ENCODE results near the gene DROSHA. TPM values are rescaled to one million over a fixed set of nuclear protein-coding genes. Genes with fewer than 3 reads are reported as not detected.

Gene DROSHA
- total RNA-seq, 1 donor from 2014 or later: 50.1 TPM

DNA sequence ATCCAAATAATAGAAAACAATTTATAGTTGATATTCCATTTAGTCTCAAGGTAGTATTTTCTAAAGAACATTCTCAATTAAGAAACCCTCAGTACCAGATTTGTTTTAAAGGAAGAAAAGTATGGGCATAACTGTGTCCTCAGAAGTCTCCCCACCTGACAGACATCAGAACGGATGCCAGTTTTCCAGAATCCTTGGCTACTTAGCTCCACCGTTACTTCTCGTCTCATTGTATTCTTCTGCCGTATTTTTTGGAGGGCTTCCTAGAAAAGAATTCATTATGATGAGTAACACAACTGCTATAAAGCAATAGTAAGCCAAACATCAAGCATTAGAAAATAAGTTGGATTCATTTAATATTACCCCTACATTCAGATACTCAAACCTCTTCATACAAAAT is 67.8 kb downstream of the DROSHA start:
- DNase-seq (ENCODE audit: low read depth): no peak
- Histone ChIP-seq H3K27me3 (ENCODE audit: control insufficient read depth, insufficient read depth, low read length) (no peaks in the 10 kb centered on the region), H3K36me3 (ENCODE audit: control insufficient read depth, insufficient read depth, low read length) (peaks cover 1% of the 10 kb centered on the region), H3K4me3 (ENCODE audit: low read depth, low read length) (no peak overlapping the region)
- TF ChIP-seq, protein P1, sequence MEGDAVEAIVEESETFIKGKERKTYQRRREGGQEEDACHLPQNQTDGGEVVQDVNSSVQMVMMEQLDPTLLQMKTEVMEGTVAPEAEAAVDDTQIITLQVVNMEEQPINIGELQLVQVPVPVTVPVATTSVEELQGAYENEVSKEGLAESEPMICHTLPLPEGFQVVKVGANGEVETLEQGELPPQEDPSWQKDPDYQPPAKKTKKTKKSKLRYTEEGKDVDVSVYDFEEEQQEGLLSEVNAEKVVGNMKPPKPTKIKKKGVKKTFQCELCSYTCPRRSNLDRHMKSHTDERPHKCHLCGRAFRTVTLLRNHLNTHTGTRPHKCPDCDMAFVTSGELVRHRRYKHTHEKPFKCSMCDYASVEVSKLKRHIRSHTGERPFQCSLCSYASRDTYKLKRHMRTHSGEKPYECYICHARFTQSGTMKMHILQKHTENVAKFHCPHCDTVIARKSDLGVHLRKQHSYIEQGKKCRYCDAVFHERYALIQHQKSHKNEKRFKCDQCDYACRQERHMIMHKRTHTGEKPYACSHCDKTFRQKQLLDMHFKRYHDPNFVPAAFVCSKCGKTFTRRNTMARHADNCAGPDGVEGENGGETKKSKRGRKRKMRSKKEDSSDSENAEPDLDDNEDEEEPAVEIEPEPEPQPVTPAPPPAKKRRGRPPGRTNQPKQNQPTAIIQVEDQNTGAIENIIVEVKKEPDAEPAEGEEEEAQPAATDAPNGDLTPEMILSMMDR (IDR thresholded peaks at IDR 0.05; ENCODE audit: insufficient read depth, low read length, poor library complexity, severe bottlenecking): no peak

DNA sequence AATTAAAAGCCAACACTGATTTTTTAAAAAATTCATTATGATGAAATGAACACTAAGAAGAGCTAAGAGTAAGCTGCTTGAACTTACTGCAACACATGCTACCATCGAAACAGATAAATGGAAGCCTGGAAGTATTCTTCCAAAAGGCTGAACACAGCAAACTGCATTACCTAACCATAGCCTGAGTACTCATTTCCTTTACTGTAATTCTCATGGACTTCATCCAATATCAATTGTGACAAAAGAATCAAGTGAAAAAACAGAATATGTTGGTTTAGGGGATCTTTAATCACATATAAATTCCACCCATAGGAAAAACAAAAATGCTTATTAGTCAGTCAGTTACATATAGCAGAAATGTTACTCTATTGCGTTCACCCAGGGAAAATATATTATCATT is 68.5 kb downstream of the DROSHA start:
- H3K4me3 ChIP-seq (ENCODE audit: low read depth, low read length): no peak overlapping the region
- no peaks in the 10 kb centered on the region for H3K27me3 ChIP-seq (ENCODE audit: control insufficient read depth, insufficient read depth, low read length)
- H3K36me3 ChIP-seq (ENCODE audit: control insufficient read depth, insufficient read depth, low read length): peaks cover 1% of the 10 kb centered on the region
- TF ChIP-seq, protein P1 (IDR thresholded peaks at IDR 0.05; ENCODE audit: insufficient read depth, low read length, poor library complexity, severe bottlenecking): no peak
- DNase-seq (ENCODE audit: low read depth): no peak

DNA sequence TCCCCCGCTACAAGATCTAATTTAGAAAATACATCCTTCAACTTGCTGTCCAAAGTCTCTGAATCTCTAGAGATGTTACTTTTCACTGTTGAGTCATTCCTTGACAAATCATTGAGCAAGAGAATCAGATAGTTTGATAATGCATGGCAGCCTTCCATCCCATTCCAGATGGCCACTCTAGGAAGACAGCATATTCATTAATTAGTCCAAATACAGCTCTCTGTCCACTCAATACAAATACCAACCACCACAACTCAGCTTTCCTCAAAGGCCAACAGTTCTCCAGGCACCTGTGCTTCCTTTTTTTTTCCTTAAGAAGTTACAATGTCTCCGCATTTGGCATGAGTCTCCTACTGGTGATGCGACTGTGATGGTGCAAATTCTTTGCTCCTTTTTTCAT is 72.3 kb downstream of the DROSHA start:
- Histone ChIP-seq H3K27me3 (ENCODE audit: control insufficient read depth, insufficient read depth, low read length) (no peaks in the 10 kb centered on the region), H3K4me3 (ENCODE audit: low read depth, low read length) (no peak overlapping the region), H3K36me3 (ENCODE audit: control insufficient read depth, insufficient read depth, low read length) (peaks cover 1% of the 10 kb centered on the region)
- TF ChIP-seq, protein P1 (IDR thresholded peaks at IDR 0.05; ENCODE audit: insufficient read depth, low read length, poor library complexity, severe bottlenecking): no peak
- DNase-seq (ENCODE audit: low read depth): no peak

DNA sequence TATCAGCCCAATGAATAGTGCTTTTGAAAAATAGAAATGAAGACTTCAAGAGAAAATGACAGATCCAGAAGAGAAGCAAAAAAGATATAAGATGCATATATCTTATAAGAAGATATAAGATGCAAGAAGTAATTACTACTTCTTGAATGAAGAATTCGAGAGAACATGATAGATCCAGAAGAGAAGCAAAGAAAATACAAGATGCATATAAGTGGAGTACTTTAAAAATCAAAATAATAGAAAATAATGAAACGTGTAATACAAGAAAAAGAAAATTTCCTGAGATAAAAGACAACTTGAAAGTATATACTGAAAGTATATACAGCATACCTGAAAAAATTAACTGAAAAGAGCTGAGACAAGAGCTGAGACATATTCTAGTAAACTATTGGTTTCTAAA is 76.7 kb downstream of the DROSHA start:
- H3K36me3 ChIP-seq (ENCODE audit: control insufficient read depth, insufficient read depth, low read length): no peaks in the 10 kb centered on the region
- H3K4me3 ChIP-seq (ENCODE audit: low read depth, low read length): no peak overlapping the region
- TF ChIP-seq, protein P1 (IDR thresholded peaks at IDR 0.05; ENCODE audit: insufficient read depth, low read length, poor library complexity, severe bottlenecking): no peak
- H3K27me3 ChIP-seq (ENCODE audit: control insufficient read depth, insufficient read depth, low read length): no peaks in the 10 kb centered on the region
- DNase-seq (ENCODE audit: low read depth): no peak

DNA sequence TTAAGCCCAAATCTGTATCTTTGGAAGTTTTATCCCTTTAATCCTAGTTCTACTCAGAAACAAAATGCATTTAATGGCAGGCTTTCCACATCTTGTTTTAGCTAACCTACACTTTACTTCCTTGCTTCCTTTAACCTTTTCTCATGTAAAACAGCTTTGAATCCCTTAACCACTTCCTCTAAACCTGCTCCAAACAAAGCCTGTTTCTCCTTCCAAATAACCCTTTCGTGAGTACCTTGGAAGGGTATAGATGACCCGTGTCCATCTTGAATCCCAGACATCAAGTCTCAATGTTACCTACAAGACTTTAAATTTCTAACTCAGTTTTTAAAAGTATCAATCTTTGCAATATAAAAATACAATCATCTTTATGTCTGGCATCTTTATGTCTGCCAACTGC is 78.4 kb downstream of the DROSHA start:
- TF ChIP-seq, protein P1 (IDR thresholded peaks at IDR 0.05; ENCODE audit: insufficient read depth, low read length, poor library complexity, severe bottlenecking): no peak
- no peak overlapping the region for H3K4me3 ChIP-seq (ENCODE audit: low read depth, low read length)
- H3K36me3 ChIP-seq (ENCODE audit: control insufficient read depth, insufficient read depth, low read length): no peaks in the 10 kb centered on the region
- no peaks in the 10 kb centered on the region for H3K27me3 ChIP-seq (ENCODE audit: control insufficient read depth, insufficient read depth, low read length)
- DNase-seq (ENCODE audit: low read depth): no peak

DNA sequence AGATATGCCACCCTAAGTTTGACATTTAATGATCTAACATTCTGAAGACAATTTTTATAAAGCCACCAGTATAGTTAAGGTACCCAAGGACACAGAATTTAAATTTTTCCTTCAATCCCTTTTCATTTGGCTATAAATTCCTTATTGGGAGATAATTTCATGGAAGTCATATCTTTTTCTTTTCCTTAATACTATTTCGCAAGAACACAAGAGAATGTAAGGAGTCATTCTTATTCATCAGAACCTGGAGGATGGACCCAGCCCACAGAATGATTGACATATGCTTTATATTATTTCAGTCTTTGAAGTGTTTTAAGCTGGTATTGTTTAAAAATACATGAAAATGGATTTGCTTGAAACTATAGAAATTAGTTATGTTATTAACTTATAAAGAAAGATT is 79.6 kb downstream of the DROSHA start:
- no peaks in the 10 kb centered on the region for H3K36me3 ChIP-seq (ENCODE audit: control insufficient read depth, insufficient read depth, low read length)

More for the DNA sequence above, 79.6 kb downstream of the DROSHA start:
- Histone ChIP-seq H3K4me3 (ENCODE audit: low read depth, low read length) (no peak overlapping the region), H3K27me3 (ENCODE audit: control insufficient read depth, insufficient read depth, low read length) (no peaks in the 10 kb centered on the region)
- DNase-seq (ENCODE audit: low read depth): no peak
- TF ChIP-seq, protein P1 (IDR thresholded peaks at IDR 0.05; ENCODE audit: insufficient read depth, low read length, poor library complexity, severe bottlenecking): no peak

All from kidney epithelial cell (primary cell).